C1 segment of cervical spinal cord (tissue), 14 donors: ENCODE measurements around the gene RGL1.

Experiments
- DNase-seq, 14 donors: peaks; one replicate each; lab custom pipeline; 2025; lab: John Stamatoyannopoulos, UW

The RGL1 gene

DNA sequence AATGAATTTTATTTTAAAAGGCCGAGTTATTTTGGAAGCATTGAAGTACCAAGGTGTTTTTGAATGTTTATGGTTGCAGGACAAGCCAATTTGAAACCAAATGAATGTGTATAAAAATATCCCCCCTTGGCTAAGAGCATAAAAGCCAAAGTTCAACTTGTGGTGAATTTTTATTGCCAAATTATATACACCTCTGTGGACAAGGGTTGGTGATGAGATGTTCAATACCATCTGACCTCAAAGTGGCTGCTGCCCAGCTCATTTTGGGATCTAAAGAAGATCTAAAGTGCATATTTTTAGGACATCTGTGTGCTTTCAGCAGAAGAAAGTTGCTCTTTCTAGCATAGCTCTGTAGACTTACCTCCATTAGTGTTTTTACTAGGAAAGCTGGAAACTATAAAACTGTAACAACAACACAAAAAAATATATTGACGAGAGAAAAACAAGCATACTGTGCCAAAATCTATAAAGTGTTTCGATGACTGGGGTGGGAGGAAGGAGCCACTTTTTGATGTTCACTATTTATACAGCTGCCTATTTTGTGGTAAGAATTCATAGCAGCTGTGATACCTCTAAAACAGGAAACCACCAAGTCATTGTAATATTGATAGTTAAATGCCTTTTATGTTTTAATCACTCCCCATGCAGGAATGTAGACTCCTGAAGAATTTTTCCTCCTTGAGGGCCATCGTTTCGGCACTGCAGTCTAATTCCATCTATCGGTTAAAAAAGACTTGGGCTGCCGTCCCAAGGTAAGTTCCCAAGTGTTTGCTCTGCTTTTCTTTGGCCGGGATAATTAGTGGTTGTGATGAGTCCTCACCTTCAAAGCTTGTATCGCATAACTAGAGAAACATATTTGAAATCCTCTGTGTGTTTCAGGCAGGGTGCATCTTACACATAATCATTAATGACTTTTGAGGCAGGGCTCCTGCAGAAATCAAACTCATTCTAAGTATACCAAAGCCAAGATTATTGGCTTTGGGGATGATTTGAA is 83.2 kb downstream of the RGL1 start:
- DNase-seq = no peak

DNA sequence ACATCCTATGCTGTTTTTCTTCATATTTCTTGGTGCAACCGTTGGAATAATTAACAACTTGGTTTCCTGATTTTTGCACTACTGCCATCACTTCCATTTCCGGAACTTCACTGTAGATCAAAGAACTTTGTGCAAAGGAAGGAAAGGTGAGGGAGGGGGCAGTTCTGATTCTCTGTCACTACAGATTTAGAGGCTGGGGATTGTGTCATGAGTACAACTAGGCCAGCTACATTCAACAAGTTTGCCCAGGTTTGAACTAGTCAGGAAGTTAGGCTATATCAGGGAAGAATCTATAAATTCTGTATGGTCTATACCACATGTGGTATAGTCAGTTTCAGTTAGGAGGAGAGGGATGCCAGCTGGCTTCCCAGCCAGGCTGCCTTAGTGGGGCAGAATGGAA is 84.2 kb downstream of the RGL1 start:
- DNase-seq = no peak

DNA sequence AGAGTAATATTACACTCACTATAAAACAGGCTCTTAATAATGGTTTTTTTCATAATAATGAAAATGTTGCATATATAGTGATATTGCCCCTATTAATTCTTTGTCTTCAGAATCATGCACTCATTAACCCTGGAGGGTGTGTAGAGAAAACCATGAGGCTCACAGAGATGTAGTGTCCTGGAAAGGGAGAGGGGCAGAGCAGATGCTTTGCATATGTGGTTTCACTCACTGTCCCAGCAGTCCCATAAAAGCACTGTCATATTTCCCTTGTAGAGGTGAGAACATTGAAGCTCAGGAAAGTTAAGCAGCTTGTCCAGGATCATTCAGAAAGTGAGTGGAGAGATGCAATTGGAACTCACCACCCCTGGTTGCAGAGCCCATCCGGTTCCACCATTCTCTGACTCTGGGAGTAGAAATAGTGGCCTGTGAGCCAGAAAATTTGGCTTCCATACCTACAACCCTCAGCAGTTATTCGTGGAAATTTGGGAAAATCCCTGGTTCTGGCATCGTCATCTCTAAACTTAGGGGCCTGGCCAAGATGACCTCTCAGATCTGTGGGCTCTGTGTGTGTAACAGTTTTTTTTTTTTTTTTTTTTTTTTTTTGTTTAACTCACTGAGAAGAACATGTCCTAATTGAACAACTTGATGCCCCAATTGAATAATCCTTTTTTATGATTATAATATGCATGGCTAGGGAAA is 86.4 kb downstream of the RGL1 start:
- no peak for DNase-seq

DNA sequence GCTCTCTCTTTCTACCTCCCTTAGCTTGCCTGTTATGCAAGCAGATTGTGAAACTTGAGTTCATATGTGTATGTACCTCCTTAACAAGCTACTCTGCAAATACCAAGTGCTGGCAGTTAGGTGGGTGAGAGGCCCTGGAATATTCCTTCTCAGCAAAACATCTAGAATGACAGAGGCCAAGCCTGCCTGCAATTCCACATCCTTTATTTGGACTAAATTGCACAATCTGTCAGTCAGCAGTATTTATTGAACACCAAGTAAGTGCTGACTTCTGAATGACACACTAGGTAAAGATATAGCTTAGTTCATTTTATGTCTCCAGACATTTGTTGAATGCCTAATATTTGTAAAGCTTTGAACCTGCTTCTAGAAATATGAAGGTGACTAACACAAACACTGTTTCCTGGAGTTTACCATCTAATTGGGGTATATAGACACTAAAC is 87.5 kb downstream of the RGL1 start:
- no peak for DNase-seq

DNA sequence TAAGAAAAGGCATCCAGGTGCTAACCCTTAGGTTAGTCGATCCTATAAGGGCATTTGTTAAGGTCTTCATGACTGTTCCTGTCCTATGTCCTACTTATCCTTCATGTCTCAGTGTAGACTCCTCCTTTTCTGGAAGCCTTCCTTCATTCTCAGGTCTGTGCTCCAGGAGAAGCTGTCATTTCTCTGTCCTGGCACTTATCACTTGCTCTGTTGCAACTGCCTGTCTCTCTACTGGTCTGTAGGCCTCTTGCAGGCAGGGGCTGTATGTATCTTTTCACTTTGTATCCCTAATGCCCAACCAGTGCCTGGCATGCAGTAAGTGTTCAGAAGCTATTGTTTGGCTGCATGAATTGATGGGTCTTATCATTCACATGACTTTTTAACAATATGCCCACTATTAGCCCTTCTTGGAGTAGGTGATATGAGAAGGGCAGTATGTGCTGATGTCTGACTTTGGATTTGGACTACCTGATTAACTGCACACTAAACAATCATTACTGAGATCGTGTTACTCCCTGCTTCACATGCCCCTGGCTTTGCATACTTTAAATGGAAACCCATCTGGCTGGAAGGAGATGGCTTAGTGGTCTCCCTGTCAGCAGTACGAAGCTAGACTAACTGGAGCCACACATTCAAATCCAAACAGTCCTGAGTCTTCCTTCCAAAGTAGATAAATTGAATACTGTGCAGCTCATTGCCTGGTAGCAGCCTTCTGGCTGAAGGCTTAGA is 88.8 kb downstream of the RGL1 start:
- no peak for DNase-seq

DNA sequence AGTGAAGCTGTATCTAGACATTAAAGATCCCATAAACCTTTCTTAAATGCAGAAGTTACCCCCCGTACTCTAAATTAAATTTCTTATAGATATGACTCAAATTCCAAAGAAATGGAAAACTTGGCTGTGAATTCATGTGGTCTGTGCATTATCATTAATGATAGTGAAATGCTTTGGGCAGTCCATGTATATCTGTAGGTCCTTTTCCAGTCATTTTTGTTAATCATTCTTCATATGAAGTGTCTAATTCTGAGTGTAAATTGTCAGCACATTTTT is 89.3 kb downstream of the RGL1 start:
- no peak for DNase-seq

DNA sequence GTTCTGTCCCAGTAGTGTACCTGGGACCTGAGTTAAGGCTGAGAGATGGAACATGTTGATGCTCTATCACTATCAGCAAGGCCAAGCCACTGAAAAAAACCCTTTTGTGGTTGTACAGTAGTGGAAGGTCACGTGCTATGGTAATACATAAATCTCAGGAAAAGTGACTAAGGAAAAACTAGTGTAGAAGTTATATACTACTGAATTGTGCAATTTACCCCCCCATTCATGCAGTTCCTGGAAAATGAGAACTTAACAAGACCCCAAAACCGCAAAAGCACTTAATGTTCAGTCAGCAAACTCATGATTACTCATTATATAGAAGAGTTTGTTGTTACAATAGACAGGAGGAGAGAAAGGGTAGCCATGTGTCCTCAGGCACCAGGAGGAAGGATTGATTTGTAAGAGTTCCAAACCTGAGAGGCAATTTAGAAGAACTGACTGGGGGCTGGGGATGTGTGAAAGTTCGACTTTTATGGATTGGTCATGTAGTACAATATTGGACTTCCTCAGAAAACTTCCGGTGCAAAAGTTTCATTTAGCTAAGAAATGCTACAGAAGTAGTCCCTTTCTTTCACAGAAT is 91.6 kb downstream of the RGL1 start:
- no peak for DNase-seq

DNA sequence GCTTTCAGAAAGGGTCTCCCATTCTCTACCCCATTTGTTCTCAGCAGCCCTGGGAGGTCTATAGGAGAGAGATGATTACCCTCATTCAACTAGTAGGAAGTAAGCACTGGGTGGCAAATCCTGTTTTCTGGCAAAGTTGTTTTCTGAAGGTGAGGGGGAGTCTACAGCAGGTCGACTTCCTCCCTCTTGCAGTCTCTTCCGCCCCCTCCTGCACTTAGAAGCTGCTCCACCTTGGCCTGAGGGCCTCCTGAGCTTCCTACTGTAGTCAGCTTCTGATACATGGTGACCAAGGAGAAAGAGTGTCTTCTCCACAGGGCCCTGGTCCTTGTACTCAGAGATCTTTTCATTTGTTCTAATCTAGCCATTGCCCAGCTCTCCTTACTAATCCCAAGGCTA is 93.1 kb downstream of the RGL1 start:
- DNase-seq = no peak

DNA sequence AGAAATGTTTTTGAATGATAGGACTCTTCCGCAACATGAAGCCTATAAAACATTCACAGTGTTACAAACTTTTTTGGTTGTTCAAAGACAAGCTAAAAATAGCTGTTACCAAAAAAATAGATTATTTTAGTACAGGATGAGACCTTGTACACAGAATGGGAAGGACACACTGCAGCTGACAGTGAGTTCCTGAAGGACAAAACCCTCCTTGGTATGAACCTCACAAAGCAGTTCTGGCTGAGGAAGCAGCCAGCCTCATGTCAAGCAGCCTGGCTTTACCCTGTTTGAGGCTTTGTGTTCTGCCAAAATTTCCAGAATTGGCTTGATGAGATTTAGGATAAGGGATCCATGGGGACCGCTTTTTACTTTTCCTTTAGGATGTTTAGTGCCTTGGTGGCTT is 93.7 kb downstream of the RGL1 start:
- DNase-seq = no peak

DNA sequence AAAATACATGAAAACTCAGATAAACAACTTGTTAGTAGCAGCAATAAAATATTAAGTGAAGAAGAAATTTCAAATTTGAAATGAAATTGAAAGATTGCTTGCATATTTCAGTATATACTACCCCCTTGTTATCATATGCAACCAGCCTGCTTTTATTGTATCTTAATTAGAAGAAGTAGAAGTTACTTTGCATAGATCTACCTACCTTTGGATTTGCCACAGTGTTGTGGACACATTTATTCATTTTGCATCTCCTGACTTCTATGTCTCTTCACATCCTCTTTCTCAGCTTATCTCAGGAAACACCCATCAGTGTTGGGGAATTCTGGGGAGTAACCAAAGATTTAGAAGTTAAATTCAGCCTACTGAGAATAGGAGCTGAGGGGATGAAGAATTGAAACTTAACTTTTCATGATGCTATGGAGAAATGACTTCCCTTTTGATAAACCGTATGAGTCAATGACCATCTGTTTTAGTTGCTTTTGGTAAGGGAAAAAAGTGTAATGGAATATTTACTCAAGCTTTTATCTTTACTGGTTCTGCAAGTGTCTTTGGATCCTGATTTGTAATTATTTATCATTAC is 96.9 kb downstream of the RGL1 start:
- no peak for DNase-seq

DNA sequence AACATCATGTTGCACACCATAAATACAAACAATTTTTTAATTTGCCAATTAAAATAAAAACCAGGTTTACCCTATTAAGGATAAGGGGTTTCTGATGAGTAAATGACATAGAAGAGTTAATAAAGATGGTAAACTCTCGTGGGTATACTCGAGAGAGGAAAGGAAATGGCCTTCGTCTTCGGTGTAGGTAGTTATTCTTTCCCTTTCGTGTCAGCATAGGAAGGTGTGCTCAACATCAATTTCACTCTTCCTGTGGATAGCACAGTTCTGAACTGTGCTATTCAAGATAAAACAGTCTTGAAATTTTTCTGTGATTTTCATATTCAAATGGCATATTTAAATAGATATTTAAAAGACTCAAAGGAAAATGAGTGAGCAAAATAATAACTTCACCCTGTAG is 98.2 kb downstream of the RGL1 start:
- no peak for DNase-seq

DNA sequence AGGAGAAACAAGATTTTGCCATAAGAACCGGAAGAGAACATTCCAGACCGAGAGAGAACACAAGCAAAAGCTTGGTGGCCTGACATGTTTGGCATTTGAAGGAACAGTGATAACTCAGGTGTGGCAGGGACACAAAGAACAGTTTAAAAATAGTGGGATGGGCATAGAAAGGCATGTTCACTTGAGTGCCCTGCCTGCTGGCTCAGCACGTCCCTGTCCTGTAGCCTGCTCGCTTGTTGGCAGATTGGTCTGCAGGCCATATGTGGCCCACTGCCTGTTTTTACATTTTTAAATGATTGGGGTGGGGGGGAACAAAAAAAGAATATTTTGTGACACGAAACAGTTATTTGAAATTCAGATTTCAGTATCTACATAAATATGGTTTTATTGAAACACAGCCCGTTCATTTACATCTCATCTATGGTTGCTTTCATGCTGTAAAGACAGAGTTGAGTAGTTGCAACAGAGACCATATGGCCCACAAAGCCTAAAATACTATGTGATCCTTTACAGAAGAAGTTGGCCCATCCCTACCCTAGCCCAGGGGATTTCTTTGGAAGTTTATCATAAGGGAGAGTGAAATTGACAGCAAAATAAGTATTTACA is 100.7 kb downstream of the RGL1 start:
- peak in 1 of 14 donors; percentile 27 for DNase-seq

DNA sequence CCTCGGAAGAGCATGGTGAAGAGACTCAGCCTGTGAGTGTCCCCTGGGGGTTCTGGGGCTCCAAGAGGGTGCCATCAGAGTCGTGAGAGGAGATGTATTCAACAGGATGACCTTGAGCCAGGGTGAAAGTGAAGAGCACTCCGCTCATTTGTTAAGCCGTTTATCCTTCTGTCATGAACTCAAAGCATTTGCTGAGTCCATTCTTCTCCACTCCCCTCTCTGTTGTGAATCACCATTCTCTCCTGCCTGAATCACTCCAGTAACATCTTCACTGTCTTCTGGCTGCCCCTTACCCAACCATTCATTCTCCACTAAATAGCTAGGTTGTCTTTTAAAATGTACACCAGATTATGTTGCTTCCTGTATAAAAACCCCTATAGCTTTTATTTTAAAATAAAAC is 102.2 kb downstream of the RGL1 start:
- DNase-seq = no peak

DNA sequence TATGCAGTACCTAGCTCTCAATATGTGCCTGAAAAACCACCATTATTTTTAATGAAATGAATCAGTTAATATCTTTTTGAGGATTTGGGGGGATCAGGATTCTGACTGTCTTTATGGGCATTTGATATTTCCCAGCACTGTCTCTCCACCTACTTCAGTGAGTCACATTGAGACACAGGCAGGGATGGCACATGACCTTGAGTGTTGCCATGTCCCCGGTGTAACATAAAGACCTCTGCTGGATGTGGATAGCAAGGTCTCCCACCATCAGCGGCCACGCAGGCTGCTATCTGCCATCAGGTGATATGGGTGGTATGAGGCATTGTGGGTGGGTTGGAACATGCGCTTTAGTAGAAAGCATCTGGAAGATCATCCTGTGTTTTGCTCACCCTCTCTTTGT is 103.2 kb downstream of the RGL1 start:
- DNase-seq = no peak

DNA sequence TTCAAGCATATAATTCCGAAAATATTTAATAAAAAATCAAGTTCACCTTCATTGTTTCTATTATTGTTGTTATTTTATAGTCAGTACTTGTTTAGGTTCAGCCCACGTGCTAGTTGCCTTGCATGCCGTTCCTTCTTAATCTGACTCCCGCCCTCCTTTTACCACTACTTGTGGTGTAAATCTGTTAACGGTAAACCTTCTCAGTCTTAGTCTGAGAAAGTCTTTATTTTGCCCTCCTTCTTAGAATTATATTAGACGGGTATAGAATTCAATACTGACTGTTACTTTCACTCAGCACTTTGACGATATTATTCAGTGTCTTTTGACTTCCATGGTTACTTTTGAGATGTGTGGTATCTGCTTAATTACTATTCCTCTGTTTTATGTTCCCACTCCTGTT is 104.8 kb downstream of the RGL1 start:
- no peak for DNase-seq

DNA sequence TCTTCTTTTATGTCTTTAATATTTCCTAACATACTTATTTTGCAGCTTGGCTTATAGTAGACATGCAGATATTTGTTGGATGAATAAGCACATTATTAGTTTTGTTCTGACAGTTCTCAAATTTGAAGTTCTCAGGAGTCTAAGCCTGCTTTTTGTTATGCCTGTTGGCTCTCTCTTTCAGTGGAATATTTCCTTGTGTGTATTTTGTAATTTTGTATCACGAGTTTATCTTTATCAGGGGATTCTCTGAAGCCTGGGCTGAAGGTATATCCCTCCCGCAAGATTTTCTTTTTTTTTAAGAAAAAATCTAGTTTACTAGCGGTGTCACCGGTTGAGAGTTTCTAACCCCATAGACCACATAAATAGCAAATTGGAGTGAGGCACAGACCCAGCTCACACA is 105.9 kb downstream of the RGL1 start:
- no peak for DNase-seq

DNA sequence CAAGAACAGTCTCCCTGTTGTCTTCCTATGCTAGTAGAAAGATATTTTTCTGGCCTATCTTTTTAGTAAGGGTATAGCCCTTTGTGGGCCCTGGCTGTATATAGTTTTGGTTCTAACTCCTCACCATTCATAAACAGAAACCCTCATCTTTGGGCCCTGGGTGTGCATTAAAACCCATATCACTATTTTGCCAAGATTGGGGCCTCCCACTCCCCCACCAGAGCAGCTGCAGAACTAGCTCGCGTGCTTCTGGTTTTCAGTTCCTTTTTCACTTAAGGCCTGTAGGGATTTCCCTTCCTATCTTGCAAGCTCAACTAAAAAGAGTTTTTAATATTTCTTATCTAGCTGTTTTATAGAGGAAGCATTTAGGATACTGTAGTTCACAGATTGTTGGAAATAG is 106.4 kb downstream of the RGL1 start:
- DNase-seq = no peak

DNA sequence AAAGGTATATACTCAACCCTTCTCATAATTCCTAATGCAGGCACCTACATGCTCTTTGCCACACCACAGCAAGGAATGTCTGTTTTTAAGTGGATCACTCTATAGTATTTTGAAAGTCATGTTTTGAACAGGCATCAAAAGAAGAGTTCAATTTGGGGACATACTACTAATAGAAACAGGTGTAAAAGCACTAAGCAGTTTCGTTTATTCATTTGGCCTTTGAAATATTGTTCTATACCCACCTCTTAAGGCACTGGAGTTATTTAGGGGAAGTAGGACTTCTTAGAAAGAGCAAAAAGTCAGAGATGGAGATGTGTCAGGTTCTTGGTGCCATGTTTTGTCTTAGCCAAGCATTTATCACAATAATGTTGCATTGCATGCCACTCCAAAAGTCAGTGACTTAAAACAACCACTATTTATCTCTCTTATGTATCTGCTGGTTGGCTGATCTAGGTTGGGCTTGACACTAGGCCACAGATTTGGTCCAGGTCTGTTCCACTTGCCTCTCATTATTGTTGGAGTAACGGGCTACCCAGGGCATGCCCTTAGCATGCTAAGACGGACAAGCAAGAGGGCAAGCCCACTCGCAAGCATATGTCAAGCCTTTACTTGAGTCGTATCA is 107.5 kb downstream of the RGL1 start:
- DNase-seq = no peak

DNA sequence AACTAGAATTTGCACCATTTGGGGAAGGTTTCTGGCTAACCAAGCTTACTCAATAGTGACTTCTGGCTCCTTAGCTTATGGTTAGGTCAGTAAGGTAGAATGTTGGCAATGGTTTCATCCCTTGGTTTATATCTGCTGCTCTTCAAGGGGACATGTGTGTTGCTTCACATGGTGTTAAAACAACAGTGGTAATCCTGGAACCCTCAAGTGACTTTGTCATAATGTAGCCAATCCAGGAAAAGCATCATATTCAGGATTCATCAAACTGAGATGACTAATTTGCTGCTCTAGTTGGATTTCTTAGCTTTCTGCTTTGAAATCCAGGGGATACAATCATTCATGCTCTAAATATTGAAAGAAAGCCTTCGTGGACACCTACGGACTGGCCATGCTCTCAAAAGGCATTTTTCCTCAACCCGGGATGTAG is 108.7 kb downstream of the RGL1 start:
- DNase-seq = no peak

DNA sequence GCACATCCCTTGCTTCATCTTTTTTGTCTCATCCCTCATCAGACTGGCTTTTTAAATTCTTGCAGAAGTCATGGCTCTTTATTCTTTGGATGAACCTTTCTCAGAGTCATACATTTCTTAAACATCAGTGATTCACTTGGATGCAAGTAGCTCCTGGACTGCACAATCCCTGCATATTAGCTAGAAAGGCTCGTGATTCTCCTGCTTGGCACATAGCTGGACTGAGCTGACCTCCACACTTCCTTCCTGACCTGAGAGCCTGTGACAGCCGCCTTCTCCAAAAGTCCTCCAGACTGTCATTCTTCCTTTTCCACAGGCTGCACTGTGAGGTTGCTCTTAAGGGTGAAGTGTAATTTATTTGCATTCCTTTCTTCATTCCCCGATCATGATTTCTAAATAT is 109.4 kb downstream of the RGL1 start:
- no peak for DNase-seq

DNA sequence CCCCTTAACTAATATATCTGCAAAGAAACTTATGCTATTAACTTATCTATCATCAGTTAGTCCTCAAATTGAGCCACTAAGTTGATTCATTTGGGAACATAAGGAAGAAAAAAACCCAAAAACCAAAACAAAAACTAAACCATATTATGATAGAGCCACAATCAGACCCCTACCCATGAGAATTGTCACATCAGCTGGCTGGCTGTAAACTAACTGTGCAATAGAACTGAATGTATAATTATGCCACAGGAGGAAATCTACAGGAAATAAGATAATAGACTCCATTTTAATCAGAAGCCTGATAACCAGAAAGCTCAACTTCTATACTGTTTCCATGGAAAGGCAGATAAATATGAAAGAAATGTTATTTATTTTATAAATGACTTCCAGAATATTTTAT is 110.0 kb downstream of the RGL1 start:
- DNase-seq = no peak
